ENCODE measurements around the gene GPC5.

Gene GPC5

DNA sequence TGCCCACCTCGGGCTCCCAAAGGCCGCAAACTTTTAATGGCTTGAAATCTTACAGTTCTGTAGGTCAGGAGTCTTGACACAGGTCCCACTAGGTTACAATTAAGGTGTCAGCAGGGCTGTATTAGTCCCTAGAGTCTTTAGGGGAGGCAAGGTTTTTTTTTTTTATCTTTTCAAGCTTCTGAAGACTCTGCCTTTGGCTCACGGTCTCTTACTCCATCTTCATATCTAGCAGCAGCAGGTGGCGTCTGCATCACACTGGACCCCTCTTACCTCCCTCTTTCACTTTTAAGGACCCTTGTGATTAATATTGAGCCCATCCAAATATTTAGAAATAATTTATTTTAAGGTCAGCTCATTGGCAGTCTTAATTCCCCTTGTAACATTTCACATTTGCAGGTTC lies 39.3 kb upstream of the GPC5 start:
- ChIA-PET POLR2A (interaction anchor here (4.4 kb wide), 1 partner anchor 12 kb away, joined by 20 read pairs; the partner anchor contains the start of gene MIR17HG), CTCF (interaction anchor here (1.1 kb wide), 1 partner anchor 11 kb away, joined by 3 read pairs; no protein-coding TSS in a partner anchor)
- no peak for DNase-seq (ENCODE audit: extremely low spot score)
- no peak for TF ChIP-seq CTBP1 (IDR thresholded peaks at IDR 0.05; ENCODE audit: borderline replicate concordance)
- no peak for TF ChIP-seq TARDBP (IDR thresholded peaks at IDR 0.05)
- TF ChIP-seq ZNF384 (IDR thresholded peaks at IDR 0.05), result peak; percentile 41; the same call in 1 of the 2 replicates

DNA sequence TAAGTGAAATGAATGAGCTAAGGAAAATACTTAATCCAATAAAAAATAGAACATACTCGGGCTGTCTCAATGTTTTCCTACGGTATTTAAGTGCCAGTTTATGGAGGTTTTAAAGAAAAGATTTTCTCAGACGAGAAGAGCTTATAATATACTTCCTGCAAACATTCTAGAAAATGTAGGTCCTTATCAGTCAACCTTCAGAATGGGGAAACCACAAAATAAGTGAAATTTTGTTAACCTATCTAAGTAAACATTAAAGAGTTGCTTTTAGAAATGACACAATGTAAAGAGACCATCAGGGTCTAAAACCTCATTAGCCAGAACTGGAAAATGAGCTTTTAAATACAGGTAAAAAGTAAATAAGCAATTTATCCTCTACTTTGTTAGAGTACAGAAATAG lies 38.8 kb upstream of the GPC5 start:
- ChIA-PET POLR2A (interaction anchor here (4.4 kb wide), 1 partner anchor 13 kb away, joined by 20 read pairs; the partner anchor contains the start of gene MIR17HG), CTCF (interaction anchor here (1.0 to 1.1 kb wide), 2 partner anchors 9 to 10 kb away, joined by 3 to 6 read pairs; no protein-coding TSS in a partner anchor)
- DNase-seq (ENCODE audit: extremely low spot score), result no peak

DNA sequence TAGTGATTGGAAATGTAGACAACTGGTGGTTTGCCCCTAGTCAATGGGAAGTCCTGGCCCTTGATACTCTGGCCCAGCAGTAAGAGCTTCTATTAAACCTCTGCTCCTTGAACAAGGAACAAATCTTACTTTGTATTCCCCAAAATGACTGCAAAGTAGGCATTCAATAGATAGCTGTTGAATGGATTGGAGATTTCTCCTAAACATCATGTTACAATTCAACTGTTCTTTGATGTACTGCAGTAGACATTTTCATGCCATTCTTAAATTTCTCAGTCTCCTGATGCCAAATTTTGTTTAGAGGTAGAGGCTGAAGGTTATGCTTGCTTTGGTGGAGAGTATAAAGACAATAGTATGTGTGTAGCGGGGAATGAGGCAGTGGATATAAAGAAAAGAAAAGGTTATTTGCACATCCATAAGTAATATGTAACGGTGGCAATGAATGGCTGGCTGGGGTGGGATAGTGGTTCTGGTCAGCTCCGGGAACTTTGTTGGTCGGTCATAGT lies 38.1 kb upstream of the GPC5 start:
- DNase-seq (ENCODE audit: extremely low spot score), result no peak
- POLR2A ChIA-PET, result interaction anchor here (4.4 kb wide), 1 partner anchor 13 kb away, joined by 20 read pairs; the partner anchor contains the start of gene MIR17HG
- CTCF ChIA-PET, result interaction anchor here (1.0 kb wide), 1 partner anchor 8 kb away, joined by 6 read pairs; no protein-coding TSS in a partner anchor
- TF ChIP-seq, protein P1, sequence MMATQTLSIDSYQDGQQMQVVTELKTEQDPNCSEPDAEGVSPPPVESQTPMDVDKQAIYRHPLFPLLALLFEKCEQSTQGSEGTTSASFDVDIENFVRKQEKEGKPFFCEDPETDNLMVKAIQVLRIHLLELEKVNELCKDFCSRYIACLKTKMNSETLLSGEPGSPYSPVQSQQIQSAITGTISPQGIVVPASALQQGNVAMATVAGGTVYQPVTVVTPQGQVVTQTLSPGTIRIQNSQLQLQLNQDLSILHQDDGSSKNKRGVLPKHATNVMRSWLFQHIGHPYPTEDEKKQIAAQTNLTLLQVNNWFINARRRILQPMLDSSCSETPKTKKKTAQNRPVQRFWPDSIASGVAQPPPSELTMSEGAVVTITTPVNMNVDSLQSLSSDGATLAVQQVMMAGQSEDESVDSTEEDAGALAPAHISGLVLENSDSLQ (IDR thresholded peaks at IDR 0.05), result no peak
- TF ChIP-seq ELF4 (IDR thresholded peaks at IDR 0.05), result peak; percentile 14; the same call in 1 of the 2 replicates

More for the DNA sequence above, 38.8 kb upstream of the GPC5 start:
- TF ChIP-seq ELF4 (IDR thresholded peaks at IDR 0.05) (no peak), CTBP1 (IDR thresholded peaks at IDR 0.05; ENCODE audit: borderline replicate concordance) (no peak), L3MBTL2 (conservative IDR thresholded peaks at IDR 0.05) (no peak; the same call in 1 of the 2 replicates), ARNT (IDR thresholded peaks at IDR 0.05) (no peak), TARDBP (IDR thresholded peaks at IDR 0.05) (no peak), FOXM1 (IDR thresholded peaks at IDR 0.05; ENCODE audit: borderline replicate concordance) (no peak), SUZ12 (IDR thresholded peaks at IDR 0.05) (no peak), SP1 (IDR thresholded peaks at IDR 0.05) (no peak), FOXA1 (IDR thresholded peaks at IDR 0.05) (no peak), FOXK2 (IDR thresholded peaks at IDR 0.05) (no peak), ZNF384 (IDR thresholded peaks at IDR 0.05) (no peak), BHLHE40 (IDR thresholded peaks at IDR 0.05; ENCODE audit: borderline replicate concordance) (no peak), NFRKB (IDR thresholded peaks at IDR 0.05) (no peak; the same call in 1 of the 2 replicates), LEF1 (IDR thresholded peaks at IDR 0.05; ENCODE audit: borderline replicate concordance) (no peak)
- TF ChIP-seq, protein P1 (IDR thresholded peaks at IDR 0.05), result no peak

DNA sequence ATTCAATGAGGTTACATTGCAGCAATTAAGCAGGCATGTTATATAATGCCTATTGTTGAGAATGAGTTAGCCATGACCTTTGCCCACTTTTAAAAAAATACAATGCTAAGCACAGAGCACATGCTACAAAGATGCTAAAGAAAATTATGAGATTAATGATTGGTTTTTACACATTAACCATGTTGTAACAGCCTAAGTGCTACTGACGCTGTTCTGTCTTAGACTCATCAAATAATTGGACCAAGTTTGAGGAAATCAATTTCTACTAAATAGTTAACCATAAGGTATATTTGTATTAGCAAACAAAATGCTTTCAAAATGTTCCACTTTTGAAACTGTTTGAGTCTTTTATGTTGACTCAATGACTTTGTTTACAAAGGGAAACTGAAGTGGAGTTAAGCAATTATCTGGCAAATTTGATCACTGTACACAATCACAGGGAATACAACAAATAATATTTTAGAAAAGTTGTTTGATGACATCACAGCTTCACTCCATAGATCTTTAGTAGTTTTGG lies 36.6 kb upstream of the GPC5 start:
- ChIA-PET POLR2A (no interaction called here), CTCF (no interaction called here)

DNA sequence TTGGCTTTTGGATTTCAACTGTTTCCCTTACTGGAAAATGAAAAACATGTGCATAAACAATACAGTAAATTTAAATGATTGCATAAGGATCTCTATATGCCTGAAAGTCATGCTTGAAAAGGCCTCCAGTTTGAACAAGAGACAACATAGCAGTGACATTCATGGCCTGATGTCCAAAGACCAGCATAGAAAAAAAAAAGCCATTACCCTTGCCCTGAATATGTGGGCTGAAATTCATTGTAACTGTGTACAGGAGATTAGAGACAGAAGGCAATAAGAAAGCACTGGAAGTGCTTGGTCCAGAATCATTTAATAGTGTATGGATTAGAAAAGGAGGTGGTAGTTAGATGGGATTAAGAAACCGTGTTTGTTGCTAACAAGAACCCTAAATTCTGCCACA lies 35.5 kb upstream of the GPC5 start:
- DNase-seq (ENCODE audit: extremely low spot score), result no peak
- POLR2A ChIA-PET, result no interaction called here
- CTCF ChIA-PET, result no interaction called here
- TF ChIP-seq NFRKB (IDR thresholded peaks at IDR 0.05) (no peak), L3MBTL2 (conservative IDR thresholded peaks at IDR 0.05) (no peak), SP1 (IDR thresholded peaks at IDR 0.05) (no peak), FOXK2 (IDR thresholded peaks at IDR 0.05) (no peak), ZNF384 (IDR thresholded peaks at IDR 0.05) (no peak), BHLHE40 (IDR thresholded peaks at IDR 0.05; ENCODE audit: borderline replicate concordance) (no peak), FOXA1 (IDR thresholded peaks at IDR 0.05) (no peak), LEF1 (IDR thresholded peaks at IDR 0.05; ENCODE audit: borderline replicate concordance) (no peak), CTBP1 (IDR thresholded peaks at IDR 0.05; ENCODE audit: borderline replicate concordance) (no peak), HDGF (IDR thresholded peaks at IDR 0.05; ENCODE audit: borderline replicate concordance) (no peak)
- TF ChIP-seq, protein P1 (IDR thresholded peaks at IDR 0.05), result no peak

More for the DNA sequence above, 36.6 kb upstream of the GPC5 start:
- no peak for DNase-seq (ENCODE audit: extremely low spot score)
- TF ChIP-seq L3MBTL2 (conservative IDR thresholded peaks at IDR 0.05) (no peak), ELF4 (IDR thresholded peaks at IDR 0.05) (no peak), FOXA1 (IDR thresholded peaks at IDR 0.05) (no peak), BHLHE40 (IDR thresholded peaks at IDR 0.05; ENCODE audit: borderline replicate concordance) (no peak), ARNT (IDR thresholded peaks at IDR 0.05) (no peak), SP1 (IDR thresholded peaks at IDR 0.05) (no peak), ZNF384 (IDR thresholded peaks at IDR 0.05) (no peak), NFRKB (IDR thresholded peaks at IDR 0.05) (no peak), CTBP1 (IDR thresholded peaks at IDR 0.05; ENCODE audit: borderline replicate concordance) (no peak), TARDBP (IDR thresholded peaks at IDR 0.05) (no peak), LEF1 (IDR thresholded peaks at IDR 0.05; ENCODE audit: borderline replicate concordance) (no peak), SUZ12 (IDR thresholded peaks at IDR 0.05) (no peak), FOXK2 (IDR thresholded peaks at IDR 0.05) (no peak), FOXM1 (IDR thresholded peaks at IDR 0.05; ENCODE audit: borderline replicate concordance) (no peak), HDGF (IDR thresholded peaks at IDR 0.05; ENCODE audit: borderline replicate concordance) (no peak)
- TF ChIP-seq, protein P1 (IDR thresholded peaks at IDR 0.05), result no peak

Measured in HEK293T (cell line).